K562 (cell line): ENCODE results near the gene PLA2G4C. TPM values are rescaled to one million over a fixed set of nuclear protein-coding genes. Genes with fewer than 3 reads are reported as not detected.

ENCODE experiments used
- ATAC-seq: fragments of 200-7000 bp; cut with Tn5 transposase; 3 replicates; pipeline ENCODE4 v1.9.1; 2020; ENCODE audit warnings: moderate library complexity
- BruUV-seq: library from RNA; stranded (reverse); fragments of 400-500 nt; replicated peaks from 2 replicates; lab custom pipeline; 2021; lab: Mats Ljungman, UMichigan
- CTCF ChIA-PET: fragments of 300-600 bp; formaldehyde crosslinking; extraction: SDS; loops from one replicate; lab custom pipeline; 2021; ENCODE audit warnings: low intra/inter-chr PET ratio; lab: Yijun Ruan, JAX
- POLR2A ChIA-PET: fragments of 300-600, 350-650 bp; sonication (Branson Sonifier 250); formaldehyde crosslinking; extraction: SDS; loops from one replicate; lab custom pipeline; 2021; ENCODE audit warnings: antibody characterized with exemption, inconsistent platforms; lab: Yijun Ruan, JAX
- DNase-seq, 4 experiments: peaks; one replicate each; pipeline versions ENCODE4 v3.0.0 to v3.0.0-alpha.2; 2011 to 2018; ENCODE audit warnings: low spot score in 3 of 4, mixed read lengths in 3 of 4; ENCODE audit errors: extremely low read depth in 1 of 4
- FAIRE-seq: peaks from 2 replicates; lab custom pipeline; 2011; peaks lifted over from hg19 to GRCh38; lab: Jason Lieb, UNC
- H2AFZ ChIP-seq: 2 replicates; pipeline ENCODE4 v1.6.0; 2011; ENCODE audit warnings: low read depth, low read length, control low read depth, inconsistent platforms
- H3K27ac ChIP-seq: fragments of 200-600 bp; 3 replicates; pipeline ENCODE4 v1.8.0; 2011; ENCODE audit warnings: low read depth, mild to moderate bottlenecking, control low read depth, inconsistent platforms, low read length, moderate library complexity, mixed read lengths; ENCODE audit errors: extremely low read depth
- H3K27me3 ChIP-seq, 2 experiments: fragments of 300-600 bp in 1 of 2; 2 replicates in 1 of 2; 3 replicates in 1 of 2; pipeline versions ENCODE4 v1.6.0 to v1.8.0; 2011; ENCODE audit warnings: inconsistent platforms in 2 of 2, low read length in 2 of 2, mild to moderate bottlenecking in 1 of 2, mixed read lengths in 1 of 2, moderate library complexity in 1 of 2; ENCODE audit not compliant: control insufficient read depth in 2 of 2, insufficient read depth in 2 of 2
- H3K36me3 ChIP-seq: fragments of 300-600 bp; 3 replicates; pipeline ENCODE4 v1.8.0; 2011; ENCODE audit warnings: mild to moderate bottlenecking, low read length, inconsistent platforms; ENCODE audit not compliant: control insufficient read depth, insufficient read depth
- H3K4me1 ChIP-seq, 2 experiments: fragments of 200-600 bp in 1 of 2; replicated peaks in 1 of 2; 2 replicates in 1 of 2; 3 replicates in 1 of 2; pipeline versions ENCODE4 v1.5.1 to v1.8.0; 2011; ENCODE audit warnings: inconsistent platforms in 2 of 2, low read length in 2 of 2, mild to moderate bottlenecking in 1 of 2, mixed read lengths in 1 of 2, moderate library complexity in 1 of 2; ENCODE audit not compliant: control insufficient read depth in 2 of 2, insufficient read depth in 2 of 2
- H3K4me2 ChIP-seq: 2 replicates; pipeline ENCODE4 v1.6.1; 2011; ENCODE audit warnings: low read length, control low read depth, inconsistent platforms, mixed read lengths; ENCODE audit not compliant: insufficient read depth
- H3K4me3 ChIP-seq: fragments of 200-600 bp; sonication (generic), shearing (Covaris generic); 2 replicates; pipeline ENCODE4 v1.5.1; 2016; ENCODE audit warnings: control low read depth, inconsistent platforms
- H3K79me2 ChIP-seq: fragments of 200-600 bp; 3 replicates; pipeline ENCODE4 v1.8.0; 2011; ENCODE audit warnings: low read length, inconsistent platforms; ENCODE audit not compliant: control insufficient read depth, insufficient read depth
- H3K9ac ChIP-seq, 2 experiments: 2 replicates each; pipeline versions ENCODE4 v1.6.0 to v1.6.1; 2011; ENCODE audit warnings: low read depth in 2 of 2, low read length in 2 of 2, control low read depth in 1 of 2, inconsistent platforms in 1 of 2, mild to moderate bottlenecking in 1 of 2, mixed read lengths in 1 of 2; ENCODE audit not compliant: insufficient read depth in 1 of 2
- H3K9me1 ChIP-seq: one replicate; pipeline ENCODE4 v1.6.0; 2011; ENCODE audit warnings: inconsistent platforms, mild to moderate bottlenecking, low read length, moderate library complexity; ENCODE audit not compliant: control insufficient read depth, insufficient read depth
- H3K9me3 ChIP-seq: replicated peaks from 2 replicates; pipeline ENCODE4 v1.5.1; 2011; ENCODE audit warnings: low read depth, low read length, inconsistent platforms; ENCODE audit not compliant: control insufficient read depth, insufficient read depth
- H4K20me1 ChIP-seq: replicated peaks from 2 replicates; pipeline ENCODE4 v1.6.1; 2011; ENCODE audit warnings: low read length, inconsistent platforms, mixed read lengths; ENCODE audit not compliant: control insufficient read depth, insufficient read depth
- ARHGAP35 ChIP-seq: fragments of 450-650 bp; IDR thresholded peaks from 2 replicates; pipeline ENCODE4 v1.6.1; 2018; ENCODE audit not compliant: partially characterized antibody
- CHD2 ChIP-seq: IDR thresholded peaks from 2 replicates; pipeline ENCODE4 v1.6.1; 2011; ENCODE audit warnings: low read depth, low read length
- EGR1 ChIP-seq: fragments of 450-650 bp; conservative IDR thresholded peaks from 2 replicates; pipeline ENCODE4 v1.6.1; 2017; ENCODE audit warnings: mild to moderate bottlenecking
- HNRNPUL1 ChIP-seq: fragments of 200-400 bp; formaldehyde crosslinking; IDR thresholded peaks from 2 replicates; pipeline ENCODE4 v1.6.1; 2017; ENCODE audit warnings: low read length
- LCOR ChIP-seq: sonication (generic); formaldehyde crosslinking; IDR thresholded peaks from 2 replicates; pipeline ENCODE4 v1.8.0; 2022; ENCODE audit warnings: mild to moderate bottlenecking, missing genetic modification reagents
- MIER1 ChIP-seq: fragments of 450-650 bp; IDR thresholded peaks from 2 replicates; pipeline ENCODE4 v1.6.1; 2016; ENCODE audit warnings: antibody characterized with exemption, mild to moderate bottlenecking, low read depth
- PHF21A ChIP-seq: fragments of 450-650 bp; IDR thresholded peaks from 2 replicates; pipeline ENCODE4 v1.6.1; 2017; ENCODE audit warnings: low read depth, borderline replicate concordance
- SAFB2 ChIP-seq: fragments of 200-400 bp; formaldehyde crosslinking; IDR thresholded peaks from 2 replicates; pipeline ENCODE4 v1.6.1; 2018; ENCODE audit warnings: borderline replicate concordance, low read length, low read depth, moderate library complexity; ENCODE audit not compliant: severe bottlenecking
- SLC30A9 ChIP-seq: fragments of 250-450 bp; sonication (Bioruptor Pico); IDR thresholded peaks from 2 replicates; pipeline ENCODE4 v1.8.0; 2022; ENCODE audit warnings: mild to moderate bottlenecking, moderate library complexity
- ZBTB33 ChIP-seq: sonication (generic); formaldehyde crosslinking; IDR thresholded peaks from 2 replicates; pipeline ENCODE4 v1.8.1; 2023; ENCODE audit warnings: mild to moderate bottlenecking, missing genetic modification reagents
- ZEB2 ChIP-seq: fragments of 450-650 bp; IDR thresholded peaks from 2 replicates; pipeline ENCODE4 v1.6.1; 2016
- ZNF12 ChIP-seq: sonication (generic); formaldehyde crosslinking; IDR thresholded peaks from 2 replicates; pipeline ENCODE4 v1.4.0; 2020; ENCODE audit warnings: mild to moderate bottlenecking, missing genetic modification reagents
- ZNF280A ChIP-seq: fragments of 450-650 bp; IDR thresholded peaks from 2 replicates; pipeline ENCODE4 v1.6.1; 2018; ENCODE audit warnings: mild to moderate bottlenecking, low read depth; ENCODE audit not compliant: partially characterized antibody
- ZNF347 ChIP-seq: fragments of 450-650 bp; formaldehyde crosslinking; IDR thresholded peaks from 2 replicates; pipeline ENCODE4 v1.4.0; 2020; ENCODE audit warnings: low read depth, mild to moderate bottlenecking, moderate library complexity
- ZNF57 ChIP-seq: fragments of 450-650 bp; formaldehyde crosslinking; IDR thresholded peaks from 2 replicates; pipeline ENCODE4 v1.4.0; 2020; ENCODE audit warnings: mild to moderate bottlenecking, moderate library complexity
- WGBS: fragments of 100-300 bp; shearing (Covaris generic); methylation state at CpG from one replicate; pipeline ENCODE4 v1.1.6; 2016; ENCODE audit warnings: low coverage, mixed read lengths; ENCODE audit not compliant: insufficient coverage; ENCODE audit errors: missing lambda C conversion rate; 5-methylcytosine and 5-hydroxymethylcytosine counted together
- in situ Hi-C: fragments of 300-500 bp; cut with MboI; formaldehyde crosslinking; loops from 4 replicates; pipeline ENCODE4 v1.15.0; 2018; ENCODE audit warnings: inconsistent platforms, mixed read lengths
- intact Hi-C: fragments of 100-400 bp; cut with micrococcal nuclease; formaldehyde crosslinking; loops from 2 replicates; pipeline ENCODE4 v1.14.2; 2022
- polyA plus RNA-seq, 8 experiments: library from polyadenylated mRNA; depleted of rRNA in 4 of 8; stranded (reverse) in 5 of 8; unstranded in 3 of 8; fragments of >200 nt; fragmentation: Nextera tagmentation in 2 of 8; fragmentation: Illumina TruSeq in 1 of 8; extraction: Ambion mirVana in 2 of 8; extraction: Trizol in 1 of 8; gene quantifications; 2 replicates each; pipeline versions ENCODE4 v1.2.1 to v1.2.3, GENCODE V29; 2011 to 2014; ENCODE audit warnings: inconsistent platforms in 1 of 8, missing spikeins in 1 of 8
- total RNA-seq, 7 experiments: library from RNA; depleted of rRNA in 6 of 7; stranded (reverse); fragments of >200 nt in 6 of 7; fragmentation: Illumina TruSeq in 2 of 7; extraction: Trizol in 2 of 7; gene quantifications; 2 replicates each; pipeline versions ENCODE4 v1.2.1 to v1.2.3, GENCODE V29; 2011 to 2021; ENCODE audit warnings: low replicate concordance in 1 of 7
- TF ChIP-seq, protein P1 (sequence below), 3 experiments: IDR thresholded peaks in 2 of 3; conservative IDR thresholded peaks in 1 of 3; 2 replicates each; pipeline ENCODE4 v1.5.1; 2011 to 2012; ENCODE audit warnings: low read length in 3 of 3, mild to moderate bottlenecking in 3 of 3, control low read depth in 2 of 3, improper control_type of control experiment in 1 of 3, inconsistent platforms in 1 of 3, low read depth in 1 of 3, mixed read lengths in 1 of 3, moderate library complexity in 1 of 3; ENCODE audit not compliant: insufficient read depth in 2 of 3
- TF ChIP-seq, protein P2 (sequence below): sonication (generic); formaldehyde crosslinking; IDR thresholded peaks from 2 replicates; pipeline ENCODE4 v1.8.1; 2023; ENCODE audit warnings: mild to moderate bottlenecking, missing genetic modification reagents

Gene PLA2G4C
- total and polyA plus RNA-seq, 9 of the 15 experiments (the other 6 are each of a cell fraction or from before 2014, with no cell fraction given) = 0.27 to 0.35 (median 0.35) TPM; not detected in 6

DNA sequence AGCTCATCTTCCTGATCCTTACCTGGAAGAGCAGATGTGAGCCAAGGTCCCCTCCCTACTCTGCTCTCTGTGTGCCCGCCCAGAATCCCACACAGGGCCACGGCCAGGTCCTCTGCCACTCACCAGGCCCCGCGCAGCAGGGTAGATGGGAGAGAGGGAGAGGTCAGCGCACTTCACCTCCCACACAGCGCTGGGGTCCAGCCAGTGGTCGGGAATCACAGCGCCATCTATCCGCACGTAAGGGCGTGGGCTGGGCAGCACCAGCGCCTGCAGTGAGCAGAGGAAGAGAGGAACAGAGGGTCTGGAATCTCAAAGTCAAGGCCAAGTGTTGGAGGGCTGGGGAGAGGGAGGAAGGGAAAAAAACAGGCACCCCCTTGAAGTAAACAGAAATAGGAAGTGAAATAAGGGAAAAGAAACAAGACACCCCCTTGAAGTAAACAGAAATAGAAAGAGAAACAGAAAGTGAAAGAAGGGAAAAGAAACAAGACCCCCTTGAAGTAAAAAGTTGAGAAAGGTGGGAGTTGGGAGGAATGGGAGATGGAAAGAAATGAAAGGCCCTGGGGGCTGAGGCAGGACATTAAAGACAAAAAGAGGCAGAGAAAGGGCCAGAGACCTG, 7.0 kb upstream of the PLA2G4C start:
- Histone ChIP-seq H2AFZ (no peak overlapping the region), H3K27ac (no peak overlapping the region), H3K9me3 (no peaks in the 10 kb centered on the region), H4K20me1 (no peaks in the 10 kb centered on the region), H3K4me3 (no peak overlapping the region), H3K4me2 (no peak overlapping the region), H3K79me2 (no peaks in the 10 kb centered on the region), H3K4me1 (peaks cover 0 to 7% of the 10 kb centered on the region in 2 experiments; a peak in 2 of 5 replicates), H3K27me3 (no peaks in the 10 kb centered on the region), H3K9ac (no peak overlapping the region), H3K36me3 (peaks cover 60% of the 10 kb centered on the region; the same call in 2 of the 3 replicates), H3K9me1 (peaks cover 2% of the 10 kb centered on the region)
- POLR2A ChIA-PET = interaction anchor here (0.7 kb wide), 1 partner anchor 56 kb away, joined by 3 read pairs; no protein-coding TSS in a partner anchor
- in situ Hi-C loops = loop anchor here (25.0 kb wide), 1 partner anchor 1995 kb away; no protein-coding TSS in a partner anchor
- 66% methylated on average over 9 of the region's 12 CpGs for WGBS
- intact Hi-C loops = no loop called here
- CTCF ChIA-PET = no interaction called here
- ATAC-seq (peak; percentile 74), DNase-seq (no peak), FAIRE-seq (no peak)
- no TSS peak for BruUV-seq
- TF ChIP-seq ZNF57 (CRISPR knock-in tag) (no peak), CHD2 (no peak), ZNF12 (CRISPR knock-in tag) (no peak), EGR1 (0 out of 2 replicates have a peak, but pooled peaks have one; percentile 17), ZNF347 (CRISPR knock-in tag) (no peak), PHF21A (no peak), MIER1 (no peak), ARHGAP35 (no peak), SAFB2 (no peak), ZEB2 (no peak), ZBTB33 (CRISPR knock-in tag) (peak; percentile 91), HNRNPUL1 (no peak), SLC30A9 (CRISPR knock-in tag) (no peak), ZNF280A (no peak), LCOR (CRISPR knock-in tag) (no peak)
- TF ChIP-seq, protein P1, sequence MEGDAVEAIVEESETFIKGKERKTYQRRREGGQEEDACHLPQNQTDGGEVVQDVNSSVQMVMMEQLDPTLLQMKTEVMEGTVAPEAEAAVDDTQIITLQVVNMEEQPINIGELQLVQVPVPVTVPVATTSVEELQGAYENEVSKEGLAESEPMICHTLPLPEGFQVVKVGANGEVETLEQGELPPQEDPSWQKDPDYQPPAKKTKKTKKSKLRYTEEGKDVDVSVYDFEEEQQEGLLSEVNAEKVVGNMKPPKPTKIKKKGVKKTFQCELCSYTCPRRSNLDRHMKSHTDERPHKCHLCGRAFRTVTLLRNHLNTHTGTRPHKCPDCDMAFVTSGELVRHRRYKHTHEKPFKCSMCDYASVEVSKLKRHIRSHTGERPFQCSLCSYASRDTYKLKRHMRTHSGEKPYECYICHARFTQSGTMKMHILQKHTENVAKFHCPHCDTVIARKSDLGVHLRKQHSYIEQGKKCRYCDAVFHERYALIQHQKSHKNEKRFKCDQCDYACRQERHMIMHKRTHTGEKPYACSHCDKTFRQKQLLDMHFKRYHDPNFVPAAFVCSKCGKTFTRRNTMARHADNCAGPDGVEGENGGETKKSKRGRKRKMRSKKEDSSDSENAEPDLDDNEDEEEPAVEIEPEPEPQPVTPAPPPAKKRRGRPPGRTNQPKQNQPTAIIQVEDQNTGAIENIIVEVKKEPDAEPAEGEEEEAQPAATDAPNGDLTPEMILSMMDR (IDR thresholded peaks at IDR 0.05 in 2 of 3, conservative IDR thresholded peaks at IDR 0.05 in 1 of 3; ENCODE audit: insufficient read depth in 2 of 3, low read depth in 1 of 3, low read length in 3 of 3) = peak in 2 of 3 experiments; percentile 6 to 15; a peak in 1 of 6 replicates
- TF ChIP-seq, protein P2, sequence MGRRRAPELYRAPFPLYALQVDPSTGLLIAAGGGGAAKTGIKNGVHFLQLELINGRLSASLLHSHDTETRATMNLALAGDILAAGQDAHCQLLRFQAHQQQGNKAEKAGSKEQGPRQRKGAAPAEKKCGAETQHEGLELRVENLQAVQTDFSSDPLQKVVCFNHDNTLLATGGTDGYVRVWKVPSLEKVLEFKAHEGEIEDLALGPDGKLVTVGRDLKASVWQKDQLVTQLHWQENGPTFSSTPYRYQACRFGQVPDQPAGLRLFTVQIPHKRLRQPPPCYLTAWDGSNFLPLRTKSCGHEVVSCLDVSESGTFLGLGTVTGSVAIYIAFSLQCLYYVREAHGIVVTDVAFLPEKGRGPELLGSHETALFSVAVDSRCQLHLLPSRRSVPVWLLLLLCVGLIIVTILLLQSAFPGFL (CRISPR knock-in tag) = no peak
